GM19455 (cell line): ENCODE results near the gene RCBTB1.
"Not testable (repeated sequence)": the region's sequence is repeated elsewhere in the genome, so short reads cannot be mapped to it uniquely, and the experiment has no call there.

Experiments
- ATAC-seq: cut with Tn5 transposase; IDR thresholded peaks from one replicate; pipeline ENCODE4 v1.9.1; 2021; ENCODE audit not compliant: unreplicated experiment

RCBTB1 gene

GRCh38 chr13:49585220-49586157 is at the start of gene RCBTB1:
RCBTB1 (minus strand) TSS chr13:49585558; CDS start chr13:49567279, 18,279 bp downstream.
- peak; percentile 88 for ATAC-seq

GRCh38 chr13:49633710-49634109 is 48.4 kb upstream of the RCBTB1 start:
- ATAC-seq, result no peak

- ATAC-seq, result no peak
These were observed 46.8 kb upstream of the RCBTB1 start for GRCh38 chr13:49632156-49632555.

GRCh38 chr13:49630580-49630979 is 45.2 kb upstream of the RCBTB1 start:
- ATAC-seq, result no peak

GRCh38 chr13:49629947-49630346 is 44.6 kb upstream of the RCBTB1 start:
- no peak for ATAC-seq

GRCh38 chr13:49629196-49629938 is 44.0 kb upstream of the RCBTB1 start:
- no peak for ATAC-seq

GRCh38 chr13:49627831-49628652 is 42.7 kb upstream of the RCBTB1 start, which contains the start of gene ARL11:
ARL11 (plus strand) TSS chr13:49628507; CDS start chr13:49630448, 1,941 bp downstream.
- peak; percentile 97 for ATAC-seq

- ATAC-seq, result no peak
These were observed 40.2 kb upstream of the RCBTB1 start for GRCh38 chr13:49625392-49626079.

GRCh38 chr13:49624229-49624628 is 38.9 kb upstream of the RCBTB1 start:
- no peak for ATAC-seq

- no peak for ATAC-seq
These were observed 37.0 kb upstream of the RCBTB1 start for GRCh38 chr13:49622174-49622946.

- ATAC-seq, result peak; percentile 84
These were observed 34.8 kb upstream of the RCBTB1 start for GRCh38 chr13:49620170-49620621.

GRCh38 chr13:49616676-49617065 is 31.3 kb upstream of the RCBTB1 start:
- ATAC-seq, result no peak

GRCh38 chr13:49615836-49616675 is 30.7 kb upstream of the RCBTB1 start:
- no peak for ATAC-seq

GRCh38 chr13:49612042-49612441 is 26.7 kb upstream of the RCBTB1 start:
- ATAC-seq, result not testable (repeated sequence)

- ATAC-seq, result no peak
These were observed 24.8 kb upstream of the RCBTB1 start for GRCh38 chr13:49610176-49610575.

GRCh38 chr13:49608651-49609331 is 23.4 kb upstream of the RCBTB1 start:
- ATAC-seq, result no peak

- no peak for ATAC-seq
These were observed 22.4 kb upstream of the RCBTB1 start for GRCh38 chr13:49607761-49608160.
